Stomach (tissue), 4 donors: ENCODE results near the gene CAPZB.

Experiments used
- CTCF ChIP-seq, 7 experiments: fragments of 450-650 bp in 4 of 7; fragments of 200-600 bp in 3 of 7; sonication (generic) in 3 of 7; IDR thresholded peaks; one replicate each; pipeline ENCODE4 v1.5.1; 2016 to 2019; ENCODE audit warnings: antibody characterized with exemption in 7 of 7, control low read depth in 2 of 7, mild to moderate bottlenecking in 1 of 7
- POLR2A ChIP-seq, 4 donors: fragments of 450-650 bp; IDR thresholded peaks; one replicate each; pipeline ENCODE4 v1.6.1; 2016; ENCODE audit warnings: antibody characterized with exemption in 4 of 4, control low read depth in 2 of 4, mild to moderate bottlenecking in 1 of 4, moderate library complexity in 1 of 4

GRCh38 chr1:19457607-19458006 lies 27.7 kb downstream of the CAPZB start:
- TF ChIP-seq CTCF (IDR thresholded peaks at IDR 0.05) (no peak), POLR2A (IDR thresholded peaks at IDR 0.05) (no peak)
